HPDE6-E6E7 (cell line): ENCODE data around the gene CCDC6.
"Not testable (repeated sequence)": the region's sequence is repeated elsewhere in the genome, so short reads cannot be mapped to it uniquely, and the experiment has no call there.

ENCODE experiments used
- DNase-seq: peaks from one replicate; pipeline ENCODE4 v3.0.0; 2011; ENCODE audit warnings: missing footprints; ENCODE audit errors: extremely low spot score

Gene CCDC6

DNA sequence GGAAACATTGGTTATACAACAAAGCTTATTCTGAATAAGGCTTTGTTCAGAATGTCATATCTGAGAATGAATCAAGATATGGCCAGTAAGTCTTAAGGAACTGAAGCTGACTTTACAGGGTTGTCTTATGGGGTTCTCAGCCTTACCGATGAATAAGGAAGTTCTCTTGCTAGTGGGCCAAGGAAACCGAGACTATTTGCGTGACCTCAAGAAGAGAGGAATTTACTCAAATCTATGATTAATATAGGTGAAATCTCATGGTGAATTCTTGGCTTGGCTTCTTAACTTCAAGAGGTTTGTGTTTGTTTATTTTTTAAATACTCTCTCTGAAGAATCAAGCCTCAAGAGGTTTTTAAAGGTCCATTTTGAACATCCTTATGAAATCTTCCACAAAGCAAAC, 148.4 kb downstream of the CCDC6 start:
- DNase-seq = no peak

DNA sequence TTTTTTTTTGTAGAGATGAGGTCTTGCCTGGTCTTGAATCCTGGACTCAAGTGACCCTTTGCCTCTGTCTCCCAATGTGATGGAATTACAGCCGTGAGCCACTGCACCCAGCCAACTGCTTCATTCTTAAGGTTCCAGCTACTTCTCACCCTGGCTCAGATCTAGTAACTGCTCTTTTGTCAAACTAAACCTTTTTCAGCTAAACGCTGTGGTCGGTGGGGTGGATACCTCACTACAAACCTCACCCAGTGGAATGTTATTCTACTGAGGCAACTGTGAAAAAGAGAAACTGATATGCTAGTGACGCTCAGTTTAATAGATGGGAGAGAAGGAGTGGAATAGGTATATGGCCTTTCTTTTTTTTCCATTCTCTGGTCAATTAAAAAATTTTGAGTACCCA, 151.4 kb downstream of the CCDC6 start:
- DNase-seq = no peak

DNA sequence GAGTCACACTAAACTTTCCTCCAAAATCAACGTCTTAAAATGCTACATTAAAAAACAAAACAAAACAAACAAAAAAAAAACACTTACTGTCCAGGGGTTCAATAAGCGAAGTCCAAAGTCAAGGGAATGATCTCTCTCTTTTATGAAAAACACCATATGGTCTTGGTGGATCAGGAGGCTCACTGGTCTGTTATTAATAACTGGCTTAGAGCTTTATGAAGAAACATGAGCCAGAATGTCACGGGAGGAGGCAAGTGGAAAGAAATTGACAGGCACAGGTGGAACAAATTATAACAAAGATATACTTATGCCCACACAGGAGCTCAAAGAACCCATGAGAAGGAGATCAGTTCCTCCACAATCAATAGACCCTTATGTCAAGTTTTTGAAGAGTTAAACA, 153.1 kb downstream of the CCDC6 start, which contains the start of gene MRLN:
MRLN (minus strand) TSS at position 189 of the 400 bp plus-strand sequence.
- DNase-seq = no peak

DNA sequence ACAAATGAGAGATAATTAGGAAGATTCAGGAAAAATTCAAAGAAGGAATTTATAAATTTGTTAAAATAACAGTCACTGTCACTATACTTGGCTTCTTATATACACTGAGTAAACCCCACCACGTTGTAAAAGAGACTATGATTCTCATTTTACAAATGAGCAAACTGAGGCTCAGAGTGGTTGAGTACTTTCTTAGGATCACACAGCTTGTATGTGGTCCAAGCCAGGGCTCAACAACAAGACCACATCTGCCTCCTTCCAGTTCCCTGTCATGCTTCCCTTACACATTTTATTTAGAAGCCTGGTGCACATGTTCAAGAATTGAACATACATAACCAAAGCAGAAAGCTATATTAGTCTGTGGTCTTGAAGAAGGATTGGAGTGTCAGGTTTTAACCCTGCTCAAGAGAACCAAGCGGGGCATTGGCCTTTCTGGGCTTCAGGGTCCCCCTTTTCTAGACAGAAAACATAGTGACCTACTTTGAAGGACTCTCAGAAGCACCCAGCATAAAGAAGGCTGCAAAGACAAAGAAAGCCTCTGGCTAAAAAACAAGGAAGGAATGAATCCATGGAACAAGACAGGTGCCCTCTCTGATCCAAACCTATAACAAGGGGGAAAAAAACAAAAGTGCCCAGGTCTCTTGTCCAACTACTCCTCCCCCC, 153.9 kb downstream of the CCDC6 start:
- DNase-seq = no peak

DNA sequence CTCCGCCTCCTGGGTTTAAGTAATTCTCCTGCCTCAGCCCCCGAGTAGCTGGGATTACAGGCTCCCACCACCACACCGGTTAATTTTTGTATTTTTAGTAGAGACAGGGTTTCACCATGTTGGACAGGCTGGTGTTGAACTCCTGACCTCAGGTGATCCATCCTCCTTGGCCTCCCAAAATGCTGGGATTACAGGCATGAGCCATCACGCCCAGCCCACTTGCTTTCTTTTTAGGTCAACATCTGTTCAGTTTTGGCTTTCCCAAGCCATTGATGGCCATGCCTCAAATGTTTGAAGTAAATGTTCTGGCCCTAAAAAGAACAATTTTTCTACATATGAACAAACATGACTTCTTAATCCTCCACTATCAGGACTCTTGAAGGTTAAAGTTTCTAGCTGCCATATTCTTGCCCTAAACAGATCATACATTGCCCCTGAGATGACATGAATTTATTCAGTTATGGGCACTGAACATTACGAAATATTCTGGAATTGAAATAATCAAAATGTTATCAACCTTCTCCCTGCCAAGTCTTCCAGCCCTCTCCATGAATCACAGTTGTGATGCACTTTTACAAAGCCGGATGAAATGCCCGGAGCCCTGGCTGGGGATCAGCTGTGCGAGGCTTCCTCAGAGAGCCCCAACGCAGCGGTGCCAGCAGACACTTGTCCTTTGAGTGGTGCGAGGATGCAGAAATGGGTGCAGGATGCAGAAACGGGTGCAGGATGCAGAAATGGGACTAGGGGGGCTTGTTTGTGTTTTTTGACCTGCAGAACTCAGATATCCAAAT, 156.0 kb downstream of the CCDC6 start:
- no peak for DNase-seq

DNA sequence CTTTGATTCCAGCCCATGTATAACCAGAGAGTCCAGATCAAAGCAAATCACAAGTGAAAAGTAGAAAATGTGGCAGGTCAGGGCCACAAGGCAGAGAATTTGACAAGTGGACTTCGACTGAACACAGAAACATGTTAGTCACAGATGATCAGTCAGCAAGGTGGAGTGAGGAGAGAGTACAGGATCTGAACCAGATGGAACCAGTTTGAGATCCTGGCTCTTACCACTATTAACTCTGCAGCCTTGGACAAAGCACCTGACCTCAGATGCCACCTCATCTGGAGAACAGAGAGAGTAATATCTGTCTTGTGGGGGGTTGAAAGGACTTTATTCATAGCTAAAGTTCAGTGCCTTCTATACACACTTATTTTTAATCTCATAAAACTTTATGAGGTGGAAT, 157.5 kb downstream of the CCDC6 start:
- DNase-seq = no peak

DNA sequence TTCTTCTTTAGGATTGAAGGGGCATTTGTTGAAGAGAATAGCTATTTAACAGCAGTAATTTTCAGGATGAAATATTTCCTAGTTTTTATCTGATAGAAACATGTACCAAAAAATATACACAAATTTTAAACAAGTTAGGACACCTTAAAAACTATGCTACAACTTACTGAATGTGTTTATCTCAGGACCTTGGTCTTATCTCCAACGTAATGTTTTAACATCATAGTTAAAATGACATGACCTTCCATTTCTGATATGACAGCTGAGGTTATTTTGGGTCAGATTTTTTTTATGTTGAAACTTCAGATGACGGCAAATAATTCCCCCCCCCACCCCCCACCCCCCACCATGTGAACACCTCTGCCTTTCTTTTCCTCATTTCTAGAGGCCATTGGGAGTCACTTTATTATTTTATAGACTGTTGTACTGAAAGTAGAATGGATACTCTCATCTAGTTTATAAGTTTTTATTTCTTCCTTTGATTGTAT, 161.1 kb downstream of the CCDC6 start:
- no peak for DNase-seq

DNA sequence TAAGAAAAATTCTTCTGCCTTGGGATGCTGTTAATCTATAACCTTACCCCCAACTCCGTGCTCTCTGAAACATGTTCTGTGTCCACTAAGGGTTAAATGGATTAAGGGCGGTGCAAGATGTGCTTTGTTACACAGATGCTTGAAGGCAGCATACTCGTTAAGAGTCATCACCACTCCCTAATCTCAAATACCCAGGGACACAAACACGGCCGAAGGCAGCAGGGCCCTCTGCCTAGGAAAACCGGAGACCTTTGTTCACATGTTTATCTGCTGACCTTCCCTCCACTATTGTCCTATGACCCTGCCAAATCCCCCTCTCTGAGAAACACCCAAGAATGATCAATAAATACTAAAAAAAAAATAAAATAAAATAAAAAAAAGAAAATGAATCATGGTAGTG, 161.6 kb downstream of the CCDC6 start:
- not testable (repeated sequence) for DNase-seq

DNA sequence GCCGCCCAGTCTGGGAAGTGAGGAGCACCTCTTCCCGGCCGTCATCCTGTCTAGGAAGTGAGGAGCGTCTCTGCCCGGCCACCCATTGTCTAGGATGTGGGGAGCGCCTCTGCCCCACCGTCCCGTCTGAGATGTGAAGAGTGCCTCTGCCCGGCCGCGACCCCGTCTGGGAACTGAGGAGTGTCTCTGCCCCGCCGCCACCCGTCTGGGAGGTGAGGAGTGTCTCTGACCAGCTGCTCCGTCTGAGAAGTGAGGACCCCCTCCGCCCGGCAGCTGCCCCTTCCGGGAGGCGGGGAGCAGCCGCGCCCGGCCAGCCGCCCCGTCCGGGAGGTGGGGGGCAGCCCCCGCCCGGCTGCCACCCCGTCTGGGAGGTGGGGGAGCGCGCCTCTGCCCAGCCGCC, 162.2 kb downstream of the CCDC6 start:
- DNase-seq = not testable (repeated sequence)

DNA sequence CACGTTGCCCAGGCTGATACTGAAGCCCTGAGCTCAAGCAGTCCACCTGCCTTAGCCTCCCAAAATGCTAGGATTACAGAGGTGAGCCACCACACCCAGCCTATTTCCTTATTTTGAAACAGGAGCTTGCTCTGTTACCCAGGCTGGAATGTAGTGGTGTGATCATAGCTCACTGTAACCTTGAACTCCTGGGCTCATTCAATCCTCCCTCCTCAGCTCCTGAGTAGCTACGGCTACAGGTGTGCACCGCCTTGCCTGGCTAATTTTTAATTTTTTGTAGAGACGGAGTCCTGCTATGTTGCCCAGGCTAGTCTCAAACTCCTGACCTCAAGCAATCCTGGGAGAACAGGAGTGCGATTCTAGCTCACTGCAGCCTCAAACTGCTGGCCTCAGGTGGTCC, 164.8 kb downstream of the CCDC6 start:
- DNase-seq = no peak

DNA sequence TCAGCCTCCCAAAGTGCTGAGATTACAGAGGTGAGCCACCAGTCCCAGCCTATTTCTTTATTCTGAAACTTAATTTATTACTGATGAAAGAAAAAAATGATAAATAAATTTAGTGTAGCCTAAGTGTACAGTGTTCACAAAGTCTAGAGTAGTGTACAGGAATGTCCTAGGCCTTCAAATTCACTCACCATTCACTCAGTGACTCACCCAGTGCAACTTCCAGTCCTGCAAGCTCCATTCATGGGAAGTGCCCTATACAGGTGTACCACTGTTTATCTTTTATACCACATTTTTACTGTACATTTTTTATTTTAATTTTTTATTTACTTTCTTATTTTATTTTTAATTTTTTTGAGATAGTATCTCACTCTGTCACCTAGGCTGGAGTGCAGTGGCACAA, 165.3 kb downstream of the CCDC6 start:
- no peak for DNase-seq
